Ectodermal cell (in vitro differentiated cells): ENCODE results near the gene NAV2.
A peak's percentile ranks its signal among the peaks of the same experiment; 100 is the strongest.

Source experiments
- H3K27ac ChIP-seq: 2 replicates; pipeline ENCODE4 v1.7.0; 2013; ENCODE audit warnings: mild to moderate bottlenecking, low read depth, low read length; ENCODE audit not compliant: insufficient read depth, poor library complexity, severe bottlenecking
- H3K27me3 ChIP-seq: 2 replicates; pipeline ENCODE4 v1.7.0; 2013; ENCODE audit warnings: mild to moderate bottlenecking, low read length; ENCODE audit not compliant: insufficient read depth, control insufficient read depth, poor library complexity, severe bottlenecking
- H3K36me3 ChIP-seq: one replicate; pipeline ENCODE4 v1.7.0; 2013; ENCODE audit warnings: low read length; ENCODE audit not compliant: control insufficient read depth, insufficient read depth
- H3K4me1 ChIP-seq: one replicate; pipeline ENCODE4 v1.7.0; 2013; ENCODE audit warnings: low read length; ENCODE audit not compliant: control insufficient read depth, insufficient read depth
- H3K4me3 ChIP-seq: 2 replicates; pipeline ENCODE4 v1.7.0; 2013; ENCODE audit warnings: low read depth, low read length, control low read depth; ENCODE audit not compliant: insufficient read depth
- H3K9me3 ChIP-seq: 2 replicates; pipeline ENCODE4 v1.7.0; 2013; ENCODE audit warnings: mild to moderate bottlenecking, low read length, moderate library complexity; ENCODE audit not compliant: control insufficient read depth
- WGBS, 2 experiments: methylation state at CpG; one replicate each; pipeline ENCODE4 v1.1.7; 2013; ENCODE audit warnings: missing lambda C conversion rate in 2 of 2; 5-methylcytosine and 5-hydroxymethylcytosine counted together

The NAV2 gene

GRCh38 chr11:19774817-19775580 is 62.4 kb downstream of the NAV2 start:
- H3K27me3 ChIP-seq: peaks cover 7% of the 10 kb centered on the region
- H3K9me3 ChIP-seq: no peaks in the 10 kb centered on the region
- WGBS, 2 experiments: 91 to 96% methylated on average over 2 to 3 of the region's 3 CpGs
- no peak overlapping the region for H3K4me3 ChIP-seq
- H3K27ac ChIP-seq: no peak overlapping the region
- H3K36me3 ChIP-seq: no peaks in the 10 kb centered on the region
- H3K4me1 ChIP-seq: peaks cover 55% of the 10 kb centered on the region

GRCh38 chr11:19775622-19776021 is 63.0 kb downstream of the NAV2 start:
- peaks cover 7% of the 10 kb centered on the region for H3K27me3 ChIP-seq
- 94% methylated on average over 4 of the region's 4 CpGs for WGBS, 2 experiments
- no peak overlapping the region for H3K27ac ChIP-seq
- H3K9me3 ChIP-seq: no peaks in the 10 kb centered on the region
- no peak overlapping the region for H3K4me3 ChIP-seq
- H3K36me3 ChIP-seq: no peaks in the 10 kb centered on the region
- peaks cover 55% of the 10 kb centered on the region for H3K4me1 ChIP-seq

GRCh38 chr11:19777039-19777376 is 64.4 kb downstream of the NAV2 start:
- Histone ChIP-seq H3K27ac (no peak overlapping the region), H3K4me3 (peak overlapping the region; percentile 59), H3K36me3 (no peaks in the 10 kb centered on the region), H3K4me1 (peaks cover 53% of the 10 kb centered on the region), H3K9me3 (no peaks in the 10 kb centered on the region), H3K27me3 (peaks cover 7% of the 10 kb centered on the region)
- WGBS, 2 experiments: 0 to 1% methylated on average over 47 to 48 of the region's 48 CpGs

- no peak overlapping the region for H3K27ac ChIP-seq
- WGBS, 2 experiments: 0% methylated on average over 28 to 29 of the region's 29 CpGs
These were observed 64.9 kb downstream of the NAV2 start for GRCh38 chr11:19777377-19778102.

GRCh38 chr11:19779740-19780139 is 67.1 kb downstream of the NAV2 start:
- no peaks in the 10 kb centered on the region for H3K36me3 ChIP-seq
- no peaks in the 10 kb centered on the region for H3K9me3 ChIP-seq
- no peak overlapping the region for H3K4me3 ChIP-seq
- H3K27me3 ChIP-seq: no peaks in the 10 kb centered on the region
- H3K27ac ChIP-seq: no peak overlapping the region
- WGBS, 2 experiments: 45 to 48% methylated on average over 2 of the region's 2 CpGs
- H3K4me1 ChIP-seq: peaks cover 43% of the 10 kb centered on the region

More at GRCh38 chr11:19777377-19778102, 64.9 kb downstream of the NAV2 start:
- peak overlapping the region; percentile 59 for H3K4me3 ChIP-seq
- peaks cover 7% of the 10 kb centered on the region for H3K27me3 ChIP-seq
- no peaks in the 10 kb centered on the region for H3K9me3 ChIP-seq
- peaks cover 49% of the 10 kb centered on the region for H3K4me1 ChIP-seq
- no peaks in the 10 kb centered on the region for H3K36me3 ChIP-seq

- Histone ChIP-seq H3K36me3 (no peaks in the 10 kb centered on the region), H3K27me3 (no peaks in the 10 kb centered on the region), H3K4me1 (peaks cover 40% of the 10 kb centered on the region), H3K27ac (peak overlapping the region; percentile 31), H3K4me3 (no peak overlapping the region), H3K9me3 (no peaks in the 10 kb centered on the region)
- WGBS, 2 experiments: 3 to 4% methylated on average over 1 of the region's 1 CpG
These were observed 68.7 kb downstream of the NAV2 start for GRCh38 chr11:19781351-19781750.

- Histone ChIP-seq H3K4me1 (peaks cover 17% of the 10 kb centered on the region), H3K9me3 (no peaks in the 10 kb centered on the region), H3K36me3 (no peaks in the 10 kb centered on the region), H3K27me3 (no peaks in the 10 kb centered on the region), H3K27ac (no peak overlapping the region), H3K4me3 (no peak overlapping the region)
- WGBS, 2 experiments: 86 to 93% methylated on average over 2 of the region's 2 CpGs
These were observed 72.6 kb downstream of the NAV2 start for GRCh38 chr11:19785265-19785664.

- Histone ChIP-seq H3K27ac (no peak overlapping the region), H3K9me3 (no peaks in the 10 kb centered on the region), H3K27me3 (no peaks in the 10 kb centered on the region), H3K4me3 (no peak overlapping the region), H3K36me3 (no peaks in the 10 kb centered on the region), H3K4me1 (peaks cover 4% of the 10 kb centered on the region)
- whole genome bisulfite sequencing, 2 experiments: 81 to 88% methylated on average over 2 of the region's 2 CpGs
These were observed 74.0 kb downstream of the NAV2 start for GRCh38 chr11:19786644-19787043.

GRCh38 chr11:19788435-19788834 is 75.8 kb downstream of the NAV2 start:
- 90 to 92% methylated on average over 4 of the region's 4 CpGs for WGBS, 2 experiments
- H3K36me3 ChIP-seq: no peaks in the 10 kb centered on the region
- no peaks in the 10 kb centered on the region for H3K27me3 ChIP-seq
- H3K4me1 ChIP-seq: no peaks in the 10 kb centered on the region
- H3K4me3 ChIP-seq: no peak overlapping the region
- no peak overlapping the region for H3K27ac ChIP-seq
- no peaks in the 10 kb centered on the region for H3K9me3 ChIP-seq

- WGBS, 2 experiments: 97 to 98% methylated on average over 4 to 6 of the region's 6 CpGs
- H3K4me3 ChIP-seq: no peak overlapping the region
- H3K27me3 ChIP-seq: no peaks in the 10 kb centered on the region
- H3K36me3 ChIP-seq: no peaks in the 10 kb centered on the region
- no peak overlapping the region for H3K27ac ChIP-seq
- no peaks in the 10 kb centered on the region for H3K4me1 ChIP-seq
- H3K9me3 ChIP-seq: no peaks in the 10 kb centered on the region
These were observed 76.6 kb downstream of the NAV2 start for GRCh38 chr11:19789245-19789644.
